Esophagus muscularis mucosa (tissue), 4 donors: Measurements from ENCODE around the gene C2CD4D. TPM values are rescaled to one million over a fixed set of nuclear protein-coding genes. Genes with fewer than 3 reads are reported as not detected.

Experiments
- DNase-seq: peaks from one replicate; pipeline ENCODE4 v3.0.0-alpha.2; 2017; ENCODE audit errors: extremely low spot score
- H3K27ac ChIP-seq, 4 donors: fragments of 200-600 bp; sonication (generic); replicated peaks in 1 of 4; 1 replicate in 3 of 4; 2 replicates in 1 of 4; pipeline ENCODE4 v1.5.1; 2016 to 2019; ENCODE audit warnings: mild to moderate bottlenecking in 1 of 4
- H3K27me3 ChIP-seq, 4 donors: fragments of 200-600 bp; sonication (generic); one replicate each; pipeline versions ENCODE4 v1.5.1 to v1.6.0; 2016 to 2019
- H3K36me3 ChIP-seq, 4 donors: fragments of 200-600 bp; sonication (generic); one replicate each; pipeline ENCODE4 v1.5.1; 2016 to 2019
- H3K4me1 ChIP-seq, 4 donors: fragments of 200-600 bp; sonication (generic); one replicate each; pipeline ENCODE4 v1.5.1; 2016 to 2019
- H3K4me3 ChIP-seq, 4 donors: fragments of 200-600 bp; sonication (generic); 1 replicate in 2 of 4; 2 replicates in 2 of 4; pipeline ENCODE4 v1.5.1; 2016 to 2019; ENCODE audit warnings: mild to moderate bottlenecking in 4 of 4, moderate library complexity in 1 of 4
- H3K9me3 ChIP-seq, 4 donors: fragments of 200-600 bp; sonication (generic); 1 replicate in 3 of 4; 2 replicates in 1 of 4; pipeline ENCODE4 v1.5.1; 2016 to 2019
- CTCF ChIP-seq, 3 experiments: fragments of 200-600 bp in 2 of 3; fragments of 450-650 bp in 1 of 3; sonication (generic) in 2 of 3; IDR thresholded peaks; one replicate each; pipeline ENCODE4 v1.5.1; 2017 to 2019; ENCODE audit warnings: antibody characterized with exemption in 3 of 3, mild to moderate bottlenecking in 2 of 3, moderate library complexity in 1 of 3
- EP300 ChIP-seq: sonication (generic); formaldehyde crosslinking; IDR thresholded peaks from one replicate; pipeline ENCODE4 v1.6.1; 2017; ENCODE audit warnings: antibody characterized with exemption
- POLR2A ChIP-seq: fragments of 450-650 bp; IDR thresholded peaks from one replicate; pipeline ENCODE4 v1.6.1; 2017; ENCODE audit warnings: antibody characterized with exemption, moderate library complexity, mild to moderate bottlenecking, low read depth
- POLR2AphosphoS5 ChIP-seq, 2 donors: sonication (generic); formaldehyde crosslinking; IDR thresholded peaks; one replicate each; pipeline ENCODE4 v1.6.1; 2017; ENCODE audit warnings: antibody characterized with exemption in 2 of 2
- WGBS: methylation state at CpG from one replicate; pipeline ENCODE4 v1.1.5; 2018; 5-methylcytosine and 5-hydroxymethylcytosine counted together
- intact Hi-C: fragments of 100-400 bp; cut with DNase I; formaldehyde crosslinking; loops from one replicate; pipeline ENCODE4 v1.15.1; 2023
- total RNA-seq, 4 donors: library from RNA; depleted of rRNA; stranded (reverse); fragments of >200 nt; gene quantifications; one replicate each; pipeline versions ENCODE4 v1.1.0 to v1.2.1, GENCODE V29; 2016

The C2CD4D gene
- total RNA-seq, 4 donors from 2014 or later = not detected

DNA sequence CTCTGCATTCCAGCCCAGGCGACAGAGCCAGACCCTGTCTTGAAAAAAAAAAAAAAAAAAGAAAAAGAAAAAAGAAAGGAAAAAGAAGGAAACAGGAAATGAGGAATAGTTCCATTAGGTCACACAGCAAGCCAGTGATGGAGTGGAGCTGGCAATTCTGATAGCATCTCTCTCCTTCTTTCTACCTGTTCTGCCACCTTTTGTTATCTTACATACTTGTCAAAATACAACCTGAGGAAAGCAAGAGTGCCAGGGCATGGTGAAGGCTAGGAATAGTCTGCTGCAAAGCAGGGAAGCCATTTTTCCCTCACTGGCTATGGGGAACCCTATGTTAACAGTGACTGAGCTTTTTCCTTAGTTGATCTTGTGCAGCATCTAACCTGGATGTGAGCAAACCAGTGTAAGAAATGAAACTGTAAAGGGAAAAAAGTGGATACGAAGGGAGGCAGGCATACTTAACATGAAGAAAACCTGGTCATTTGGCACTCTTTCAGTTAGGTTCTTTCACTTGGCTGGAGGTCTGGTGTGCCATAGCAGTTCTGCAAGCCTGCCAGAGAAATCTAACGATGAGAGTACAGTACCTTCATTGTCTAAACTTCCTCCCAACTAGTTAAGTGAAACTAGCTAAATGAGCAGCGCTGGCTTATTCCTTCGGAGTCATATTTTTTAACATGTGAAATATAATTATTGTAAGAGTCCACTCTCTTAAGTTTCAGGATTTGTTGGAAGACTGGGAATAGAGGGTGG is 31.8 kb upstream of the C2CD4D start:
- no peaks in the 10 kb centered on the region for H3K27me3 ChIP-seq
- DNase-seq = no peak
- no peak overlapping the region for H3K27ac ChIP-seq
- H3K4me3 ChIP-seq = no peak overlapping the region
- TF ChIP-seq POLR2AphosphoS5 (IDR thresholded peaks at IDR 0.05) (no peak), POLR2A (no peak), CTCF (IDR thresholded peaks at IDR 0.05) (no peak), EP300 (no peak)
- intact Hi-C loops = no loop called here
- peaks cover 0 to 27% (median 14%) of the 10 kb centered on the region in 4 donors for H3K36me3 ChIP-seq
- H3K9me3 ChIP-seq = no peaks in the 10 kb centered on the region
- H3K4me1 ChIP-seq = peaks cover 0 to 4% (median 0%) of the 10 kb centered on the region in 4 donors
- WGBS = 58% methylated on average over 5 of the region's 5 CpGs

GRCh38 chr1:151868486-151868885 is 28.9 kb upstream of the C2CD4D start:
- no peak for TF ChIP-seq POLR2AphosphoS5 (IDR thresholded peaks at IDR 0.05)
- TF ChIP-seq CTCF (IDR thresholded peaks at IDR 0.05) = no peak
- no peak for TF ChIP-seq EP300
- no peak for TF ChIP-seq POLR2A
- H3K9me3 ChIP-seq = no peaks in the 10 kb centered on the region
- no peak overlapping the region for H3K4me3 ChIP-seq
- intact Hi-C loops = no loop called here
- no peak for DNase-seq
- WGBS = 9% methylated on average over 3 of the region's 3 CpGs
- peaks cover 0 to 4% (median 2%) of the 10 kb centered on the region in 4 donors for H3K36me3 ChIP-seq
- peaks cover 0 to 9% (median 0%) of the 10 kb centered on the region in 4 donors for H3K27me3 ChIP-seq
- H3K4me1 ChIP-seq = peaks cover 0 to 4% (median 0%) of the 10 kb centered on the region in 4 donors
- no peak overlapping the region for H3K27ac ChIP-seq

DNA sequence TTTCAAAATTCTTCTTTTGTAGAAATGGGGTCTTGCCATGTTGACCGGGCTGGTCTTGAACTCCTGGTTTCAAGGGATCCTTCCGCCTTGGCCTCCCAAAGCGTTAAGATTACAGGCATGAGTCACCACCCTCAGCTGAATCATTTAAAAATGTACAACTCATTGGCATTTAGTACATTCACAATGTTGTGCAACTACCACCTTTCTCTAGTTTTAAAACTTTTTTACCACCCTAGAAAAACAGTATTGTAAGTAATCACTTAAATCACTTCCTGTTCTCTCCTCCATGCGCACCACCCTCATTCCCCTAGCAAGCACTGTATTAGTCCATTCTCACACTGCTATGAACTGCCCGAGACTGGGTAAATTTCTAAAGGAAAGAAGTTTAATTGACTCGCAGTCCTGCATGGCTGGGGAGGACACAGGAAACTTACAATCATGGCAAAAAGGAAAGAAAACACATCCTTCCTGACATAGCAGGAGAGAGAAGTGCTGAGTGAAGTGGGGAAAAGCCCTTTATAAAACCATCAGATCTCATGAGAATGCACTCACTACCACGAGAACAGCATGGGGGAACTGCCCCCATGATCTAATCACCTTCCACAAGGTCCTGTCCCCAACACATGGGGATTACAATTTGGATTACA is 28.3 kb upstream of the C2CD4D start:
- no peak for TF ChIP-seq POLR2A
- no peak for TF ChIP-seq EP300
- TF ChIP-seq POLR2AphosphoS5 (IDR thresholded peaks at IDR 0.05) = no peak
- TF ChIP-seq CTCF (IDR thresholded peaks at IDR 0.05) = no peak
- H3K4me1 ChIP-seq = peaks cover 0 to 4% (median 0%) of the 10 kb centered on the region in 4 donors
- no peak overlapping the region for H3K4me3 ChIP-seq
- H3K27ac ChIP-seq = no peak overlapping the region
- WGBS = 61% methylated on average over 7 of the region's 7 CpGs
- H3K27me3 ChIP-seq = peaks cover 0 to 9% (median 0%) of the 10 kb centered on the region in 4 donors
- intact Hi-C loops = no loop called here
- no peaks in the 10 kb centered on the region for H3K36me3 ChIP-seq
- no peaks in the 10 kb centered on the region for H3K9me3 ChIP-seq
- DNase-seq = no peak

GRCh38 chr1:151867321-151867720 is 27.7 kb upstream of the C2CD4D start:
- Histone ChIP-seq H3K4me3 (no peak overlapping the region), H3K27ac (no peak overlapping the region), H3K27me3 (peaks cover 0 to 9% (median 0%) of the 10 kb centered on the region in 4 donors), H3K9me3 (no peaks in the 10 kb centered on the region), H3K4me1 (peaks cover 0 to 4% (median 0%) of the 10 kb centered on the region in 4 donors), H3K36me3 (no peaks in the 10 kb centered on the region)
- no peak for DNase-seq
- 74% methylated on average over 2 of the region's 2 CpGs for WGBS
- intact Hi-C loops = no loop called here
- no peak for TF ChIP-seq EP300
- TF ChIP-seq POLR2A = no peak
- TF ChIP-seq POLR2AphosphoS5 (IDR thresholded peaks at IDR 0.05) = no peak
- TF ChIP-seq CTCF (IDR thresholded peaks at IDR 0.05) = no peak
